K562 (cell line): ENCODE measurements around the gene AJUBA. TPM values are rescaled to one million over a fixed set of nuclear protein-coding genes. Genes with fewer than 3 reads are reported as not detected.

ENCODE experiments used
- ATF1 ChIP-seq, 2 experiments: fragments of 450-650 bp in 1 of 2; IDR thresholded peaks; 2 replicates each; pipeline ENCODE4 v1.6.1; 2016; ENCODE audit warnings: missing compliant biosample characterization in 1 of 2, missing genetic modification characterization in 1 of 2
- CBFA2T2 ChIP-seq: fragments of 450-650 bp; conservative IDR thresholded peaks from 2 replicates; pipeline ENCODE4 v1.6.1; 2017; ENCODE audit warnings: mild to moderate bottlenecking
- CHD2 ChIP-seq: IDR thresholded peaks from 2 replicates; pipeline ENCODE4 v1.6.1; 2011; ENCODE audit warnings: low read depth, low read length
- ELF4 ChIP-seq: fragments of 450-650 bp; formaldehyde crosslinking; IDR thresholded peaks from 2 replicates; pipeline ENCODE4 v1.4.0; 2022; ENCODE audit warnings: missing genetic modification characterization
- ESRRA ChIP-seq: fragments of 450-650 bp; IDR thresholded peaks from 2 replicates; pipeline ENCODE4 v1.6.1; 2014; ENCODE audit warnings: low read depth, mild to moderate bottlenecking, moderate library complexity, borderline replicate concordance
- FOXK2 ChIP-seq, 2 experiments: fragments of 450-650 bp; IDR thresholded peaks in 1 of 2; conservative IDR thresholded peaks in 1 of 2; 2 replicates each; pipeline ENCODE4 v1.6.1; 2016; ENCODE audit warnings: low read depth in 2 of 2, mild to moderate bottlenecking in 1 of 2
- HDAC2 ChIP-seq: fragments of 450-650 bp; IDR thresholded peaks from 2 replicates; pipeline ENCODE4 v1.6.1; 2016; ENCODE audit warnings: mild to moderate bottlenecking
- HMGN3 ChIP-seq: IDR thresholded peaks from 2 replicates; pipeline ENCODE4 v1.6.1; 2011; ENCODE audit warnings: borderline replicate concordance, low read depth, mild to moderate bottlenecking, mixed read lengths, low read length; ENCODE audit not compliant: insufficient read length; ENCODE audit errors: extremely low read depth
- JUN ChIP-seq, 2 experiments: sonication (generic) in 1 of 2; formaldehyde crosslinking in 1 of 2; IDR thresholded peaks; 2 replicates each; pipeline versions ENCODE4 v1.6.1 to v1.8.0; 2012 to 2022; ENCODE audit warnings: borderline replicate concordance in 2 of 2, mild to moderate bottlenecking in 2 of 2, improper control_type of control experiment in 1 of 2, low read depth in 1 of 2, low read length in 1 of 2, missing genetic modification reagents in 1 of 2
- KAT2B ChIP-seq: IDR thresholded peaks from one replicate; pipeline ENCODE4 v1.6.1; 2012; ENCODE audit warnings: low read depth, mild to moderate bottlenecking, control low read depth, inconsistent platforms, low read length, moderate library complexity
- MECOM ChIP-seq: fragments of 250-450 bp; sonication (Bioruptor Pico); IDR thresholded peaks from 2 replicates; pipeline ENCODE4 v1.8.0; 2022; ENCODE audit warnings: inconsistent platforms
- NBN ChIP-seq: fragments of 450-650 bp; IDR thresholded peaks from 2 replicates; pipeline ENCODE4 v1.6.1; 2016; ENCODE audit warnings: low read depth, mild to moderate bottlenecking
- NFATC3 ChIP-seq: fragments of 450-650 bp; IDR thresholded peaks from 2 replicates; pipeline ENCODE4 v1.6.1; 2017; ENCODE audit warnings: mild to moderate bottlenecking
- PML ChIP-seq: IDR thresholded peaks from 2 replicates; pipeline ENCODE4 v1.6.1; 2012; ENCODE audit warnings: low read length, inconsistent platforms
- RAD51 ChIP-seq: fragments of 450-650 bp; IDR thresholded peaks from 2 replicates; pipeline ENCODE4 v1.7.1; 2016; ENCODE audit warnings: low read depth, mild to moderate bottlenecking, borderline replicate concordance
- SMAD4 ChIP-seq: fragments of 250-450 bp; sonication (Bioruptor Pico); conservative IDR thresholded peaks from 2 replicates; pipeline ENCODE4 v1.8.0; 2021; ENCODE audit warnings: inconsistent platforms, mild to moderate bottlenecking, moderate library complexity
- SMARCA4 ChIP-seq: fragments of 450-650 bp; IDR thresholded peaks from 2 replicates; pipeline ENCODE4 v1.6.1; 2016
- SRSF3 ChIP-seq: fragments of 200-400 bp; formaldehyde crosslinking; IDR thresholded peaks from 2 replicates; pipeline ENCODE4 v1.6.1; 2016; ENCODE audit warnings: mild to moderate bottlenecking, low read length, moderate library complexity; ENCODE audit not compliant: insufficient read depth
- SRSF9 ChIP-seq: fragments of 200-400 bp; formaldehyde crosslinking; IDR thresholded peaks from 2 replicates; pipeline ENCODE4 v1.6.1; 2017; ENCODE audit warnings: low read depth, low read length, borderline replicate concordance
- TAF15 ChIP-seq: fragments of 200-400 bp; formaldehyde crosslinking; IDR thresholded peaks from 2 replicates; pipeline ENCODE4 v1.6.1; 2017; ENCODE audit warnings: mild to moderate bottlenecking, low read depth, low read length, moderate library complexity
- TBP ChIP-seq: optimal IDR thresholded peaks from 2 replicates; pipeline ENCODE3; 2011; ENCODE audit warnings: low read depth, low read length, improper control_type of control experiment
- TEAD4 ChIP-seq, 2 experiments: sonication (generic) in 1 of 2; formaldehyde crosslinking in 1 of 2; IDR thresholded peaks; 2 replicates each; pipeline versions ENCODE4 v1.6.1 to v1.8.0; 2012 to 2022; ENCODE audit warnings: borderline replicate concordance in 1 of 2, inconsistent platforms in 1 of 2, low read length in 1 of 2, mild to moderate bottlenecking in 1 of 2, missing genetic modification reagents in 1 of 2
- ZBTB2 ChIP-seq: fragments of 450-650 bp; IDR thresholded peaks from 2 replicates; pipeline ENCODE4 v1.6.1; 2016; ENCODE audit warnings: antibody characterized with exemption
- ZNF639 ChIP-seq, 2 experiments: fragments of 200-800 bp in 1 of 2; sonication (Bioruptor generic) in 1 of 2; sonication (generic) in 1 of 2; formaldehyde crosslinking in 1 of 2; IDR thresholded peaks in 1 of 2; conservative IDR thresholded peaks in 1 of 2; 2 replicates each; pipeline versions ENCODE4 v1.5.0 to v1.6.1; 2016 to 2020; ENCODE audit warnings: missing compliant biosample characterization in 1 of 2, missing genetic modification characterization in 1 of 2, missing genetic modification reagents in 1 of 2
- ZSCAN29 ChIP-seq: fragments of 450-650 bp; IDR thresholded peaks from 2 replicates; pipeline ENCODE4 v1.6.1; 2017
- polyA plus RNA-seq, 8 experiments: library from polyadenylated mRNA; depleted of rRNA in 4 of 8; stranded (reverse) in 5 of 8; unstranded in 3 of 8; fragments of >200 nt; fragmentation: Nextera tagmentation in 2 of 8; fragmentation: Illumina TruSeq in 1 of 8; extraction: Ambion mirVana in 2 of 8; extraction: Trizol in 1 of 8; gene quantifications; 2 replicates each; pipeline versions ENCODE4 v1.2.1 to v1.2.3, GENCODE V29; 2011 to 2014; ENCODE audit warnings: inconsistent platforms in 1 of 8, missing spikeins in 1 of 8
- total RNA-seq, 7 experiments: library from RNA; depleted of rRNA in 6 of 7; stranded (reverse); fragments of >200 nt in 6 of 7; fragmentation: Illumina TruSeq in 2 of 7; extraction: Trizol in 2 of 7; gene quantifications; 2 replicates each; pipeline versions ENCODE4 v1.2.1 to v1.2.3, GENCODE V29; 2011 to 2021; ENCODE audit warnings: low replicate concordance in 1 of 7

AJUBA gene
- total and polyA plus RNA-seq, 9 of the 15 experiments (the other 6 are each of a cell fraction or from before 2014, with no cell fraction given): 0.73 to 4.7 (median 2.8) TPM

- TF ChIP-seq ESRRA (peak; percentile 19; the same call in 1 of the 2 replicates), RAD51 (peak; percentile 88), JUN (IDR thresholded peaks at IDR 0.05; ENCODE audit: borderline replicate concordance, low read depth, low read length) (peak; percentile 3; the same call in 1 of the 2 replicates), JUN (CRISPR knock-in tag; IDR thresholded peaks at IDR 0.05; ENCODE audit: borderline replicate concordance) (no peak), PML (peak; percentile 50; the same call in 1 of the 2 replicates), SMARCA4 (peak; percentile 31), FOXK2 (conservative IDR thresholded peaks at IDR 0.05 in 1 of 2, IDR thresholded peaks at IDR 0.05 in 1 of 2; ENCODE audit: low read depth in 2 of 2) (peak; percentile 20 to 71; a peak in 2 of 4 replicates), SMAD4 (peak; percentile 37; the same call in 1 of the 2 replicates), CHD2 (0 out of 2 replicates have a peak, but pooled peaks have one; percentile 10), ZSCAN29 (0 out of 2 replicates have a peak, but pooled peaks have one; percentile 23), TAF15 (no peak), SRSF3 (no peak), ELF4 (CRISPR knock-in tag) (0 out of 2 replicates have a peak, but pooled peaks have one; percentile 60), HDAC2 (0 out of 2 replicates have a peak, but pooled peaks have one; percentile 35), ZNF639 (CRISPR knock-in tag; conservative IDR thresholded peaks at IDR 0.05 in 1 of 2, IDR thresholded peaks at IDR 0.05 in 1 of 2) (peak in 1 of 2 experiments; percentile 37; a peak in 2 of 4 replicates), ATF1 (CRISPR knock-in tag; IDR thresholded peaks at IDR 0.05) (no peak), ATF1 (tag; IDR thresholded peaks at IDR 0.05) (peak; percentile 55; the same call in 1 of the 2 replicates), TEAD4 (IDR thresholded peaks at IDR 0.05; ENCODE audit: low read length) (peak; percentile 7; the same call in 1 of the 2 replicates), TEAD4 (CRISPR knock-in tag; IDR thresholded peaks at IDR 0.05; ENCODE audit: borderline replicate concordance) (no peak), NBN (peak; percentile 12), HMGN3 (peak; percentile 81), NFATC3 (no peak), ZBTB2 (peak; percentile 70), SRSF9 (no peak), TBP (peak; percentile 61), KAT2B (no peak), MECOM (CRISPR knock-in tag) (0 out of 2 replicates have a peak, but pooled peaks have one; percentile 55), CBFA2T2 (peak; percentile 33)
Observed at GRCh38 chr14:23009939-23010726, 27.8 kb upstream of the AJUBA start, which contains the start of gene C14orf93 (continued).
